ENCODE measurements around the gene GABRG3.

Gene GABRG3

GRCh38 chr15:27065785-27066184 lies 94.8 kb downstream of the GABRG3 start:
- DNase-seq = no peak

GRCh38 chr15:27066446-27066845 lies 95.5 kb downstream of the GABRG3 start:
- DNase-seq = no peak

- DNase-seq = no peak
Observed at GRCh38 chr15:27067175-27067574, 96.2 kb downstream of the GABRG3 start.

- no peak for DNase-seq
Observed at GRCh38 chr15:27070841-27071240, 99.9 kb downstream of the GABRG3 start.

- DNase-seq = no peak
Observed at GRCh38 chr15:27074179-27074578, 103.2 kb downstream of the GABRG3 start.

- DNase-seq = no peak
Observed at GRCh38 chr15:27077790-27078189, 106.8 kb downstream of the GABRG3 start.

GRCh38 chr15:27081676-27082418 lies 110.9 kb downstream of the GABRG3 start:
- no peak for DNase-seq

- DNase-seq = no peak
Observed at GRCh38 chr15:27082526-27082925, 111.5 kb downstream of the GABRG3 start.

- no peak for DNase-seq
Observed at GRCh38 chr15:27084844-27085243, 113.9 kb downstream of the GABRG3 start.

- DNase-seq = no peak
Observed at GRCh38 chr15:27086149-27086548, 115.2 kb downstream of the GABRG3 start.

- DNase-seq = no peak
Observed at GRCh38 chr15:27086805-27087204, 115.8 kb downstream of the GABRG3 start.

GRCh38 chr15:27087651-27088583 lies 116.9 kb downstream of the GABRG3 start:
- no peak for DNase-seq

GRCh38 chr15:27088584-27089232 lies 117.7 kb downstream of the GABRG3 start:
- DNase-seq = no peak

- no peak for DNase-seq
Observed at GRCh38 chr15:27089233-27089586, 118.2 kb downstream of the GABRG3 start.

- no peak for DNase-seq
Observed at GRCh38 chr15:27089676-27090075, 118.7 kb downstream of the GABRG3 start.

- DNase-seq = no peak
Observed at GRCh38 chr15:27091270-27091940, 120.4 kb downstream of the GABRG3 start.

GRCh38 chr15:27092390-27092789 lies 121.4 kb downstream of the GABRG3 start:
- DNase-seq = no peak

GRCh38 chr15:27094235-27094634 lies 123.3 kb downstream of the GABRG3 start:
- no peak for DNase-seq

GRCh38 chr15:27095886-27096624 lies 125.1 kb downstream of the GABRG3 start:
- no peak for DNase-seq

GRCh38 chr15:27097506-27097905 lies 126.5 kb downstream of the GABRG3 start:
- no peak for DNase-seq

- DNase-seq = no peak
Observed at GRCh38 chr15:27101982-27102381, 131.0 kb downstream of the GABRG3 start.

GRCh38 chr15:27111323-27111722 lies 140.3 kb downstream of the GABRG3 start:
- DNase-seq = no peak

Measured in activated naive CD4-positive, alpha-beta T cell (primary cell).